GM12891 (cell line): Measurements from ENCODE around the gene PPFIBP2.

Experiments used
- PAX5 ChIP-seq: IDR thresholded peaks from 2 replicates; pipeline ENCODE4 v1.6.1; 2011; ENCODE audit warnings: low read length, moderate library complexity, mild to moderate bottlenecking; ENCODE audit not compliant: insufficient read depth, severe bottlenecking
- POLR2AphosphoS5 ChIP-seq: IDR thresholded peaks from 2 replicates; pipeline ENCODE4 v1.6.1; 2011; ENCODE audit warnings: low read depth, low read length, control low read depth
- SPI1 ChIP-seq: IDR thresholded peaks from 2 replicates; pipeline ENCODE4 v1.6.1; 2011; ENCODE audit warnings: low read depth, low read length, control low read depth
- TAF1 ChIP-seq: IDR thresholded peaks from 2 replicates; pipeline ENCODE4 v1.6.1; 2011; ENCODE audit warnings: low read depth, low read length, control low read depth

DNA sequence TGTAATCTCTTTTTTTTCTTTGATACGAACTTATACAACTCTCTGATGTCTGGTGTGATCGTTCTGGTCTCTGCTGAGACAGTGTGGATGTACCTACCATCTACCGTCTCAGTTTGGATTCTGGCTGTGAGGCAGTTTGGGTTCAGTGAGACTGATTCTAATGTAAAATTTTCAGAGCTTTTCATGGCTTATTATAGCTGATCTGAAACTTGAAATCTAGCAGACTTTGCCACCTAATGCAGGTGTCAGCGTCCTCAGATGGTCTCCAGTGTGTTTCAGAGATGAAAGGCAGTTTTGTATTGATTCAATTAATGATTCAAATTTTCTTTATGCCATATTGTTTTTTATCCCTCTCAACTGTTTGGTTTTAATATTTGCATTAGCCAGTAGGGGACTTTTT is 35.9 kb downstream of the PPFIBP2 start:
- TF ChIP-seq POLR2AphosphoS5, result no peak
- no peak for TF ChIP-seq PAX5
- no peak for TF ChIP-seq TAF1
- no peak for TF ChIP-seq SPI1
